Measurements from ENCODE around the gene TRNAU1AP.

Gene TRNAU1AP

GRCh38 chr1:28526886-28527285 lies 26.0 kb upstream of the TRNAU1AP start:
- Histone ChIP-seq H4K20me1 (ENCODE audit: insufficient read depth, low read length, poor library complexity, severe bottlenecking) (peaks cover 5% of the 10 kb centered on the region), H3K4me1 (ENCODE audit: insufficient read depth, low read length, poor library complexity, severe bottlenecking) (peaks cover 3% of the 10 kb centered on the region), H2AFZ (ENCODE audit: low read length) (no peak overlapping the region), H3K9me2 (replicated peaks; ENCODE audit: low read depth, low read length) (no peaks in the 10 kb centered on the region), H3K9ac (ENCODE audit: low read depth, low read length, poor library complexity, severe bottlenecking) (no peak overlapping the region), H3K36me3 (ENCODE audit: insufficient read depth, low read length) (peaks cover 19% of the 10 kb centered on the region; the same call in 1 of the 2 replicates), H3F3A (ENCODE audit: low read depth) (no peaks in the 10 kb centered on the region), H3K27me3 (ENCODE audit: insufficient read depth, low read length, poor library complexity, severe bottlenecking) (no peaks in the 10 kb centered on the region), H3K4me3 (ENCODE audit: low read length, poor library complexity, severe bottlenecking) (no peak overlapping the region), H3K4me2 (ENCODE audit: low read depth, low read length, poor library complexity, severe bottlenecking) (no peak overlapping the region), H3K9me3 (ENCODE audit: insufficient read depth, low read depth, low read length) (no peaks in the 10 kb centered on the region), H3K79me2 (ENCODE audit: insufficient read depth, low read length) (peaks cover 63% of the 10 kb centered on the region)
- TF ChIP-seq CTCF (conservative IDR thresholded peaks at IDR 0.05; ENCODE audit: low read length) (no peak), EZH2phosphoT487 (IDR thresholded peaks at IDR 0.05; ENCODE audit: borderline replicate concordance) (no peak)

GRCh38 chr1:28530456-28530855 lies 22.4 kb upstream of the TRNAU1AP start:
- no peak overlapping the region for H2AFZ ChIP-seq (ENCODE audit: low read length)
- no peaks in the 10 kb centered on the region for H3K4me1 ChIP-seq (ENCODE audit: insufficient read depth, low read length, poor library complexity, severe bottlenecking)
- no peaks in the 10 kb centered on the region for H3K27me3 ChIP-seq (ENCODE audit: insufficient read depth, low read length, poor library complexity, severe bottlenecking)
- peaks cover 4% of the 10 kb centered on the region for H4K20me1 ChIP-seq (ENCODE audit: insufficient read depth, low read length, poor library complexity, severe bottlenecking)
- no peaks in the 10 kb centered on the region for H3F3A ChIP-seq (ENCODE audit: low read depth)
- peaks cover 39% of the 10 kb centered on the region; the same call in 1 of the 2 replicates for H3K36me3 ChIP-seq (ENCODE audit: insufficient read depth, low read length)
- H3K9ac ChIP-seq (ENCODE audit: low read depth, low read length, poor library complexity, severe bottlenecking) = no peak overlapping the region
- no peak overlapping the region for H3K4me2 ChIP-seq (ENCODE audit: low read depth, low read length, poor library complexity, severe bottlenecking)
- H3K9me2 ChIP-seq (replicated peaks; ENCODE audit: low read depth, low read length) = no peaks in the 10 kb centered on the region
- no peak overlapping the region for H3K4me3 ChIP-seq (ENCODE audit: low read length, poor library complexity, severe bottlenecking)
- H3K9me3 ChIP-seq (ENCODE audit: insufficient read depth, low read depth, low read length) = no peaks in the 10 kb centered on the region
- peaks cover 32% of the 10 kb centered on the region; the same call in 1 of the 2 replicates for H3K79me2 ChIP-seq (ENCODE audit: insufficient read depth, low read length)
- no peak for TF ChIP-seq CTCF (conservative IDR thresholded peaks at IDR 0.05; ENCODE audit: low read length)
- TF ChIP-seq EZH2phosphoT487 (IDR thresholded peaks at IDR 0.05; ENCODE audit: borderline replicate concordance) = no peak

- Histone ChIP-seq H3K9ac (ENCODE audit: low read depth, low read length, poor library complexity, severe bottlenecking) (no peak overlapping the region), H3K9me3 (ENCODE audit: insufficient read depth, low read depth, low read length) (no peaks in the 10 kb centered on the region), H3K4me1 (ENCODE audit: insufficient read depth, low read length, poor library complexity, severe bottlenecking) (no peaks in the 10 kb centered on the region), H3K36me3 (ENCODE audit: insufficient read depth, low read length) (peaks cover 70% of the 10 kb centered on the region; the same call in 1 of the 2 replicates), H3K4me2 (ENCODE audit: low read depth, low read length, poor library complexity, severe bottlenecking) (no peak overlapping the region), H2AFZ (ENCODE audit: low read length) (no peak overlapping the region), H3K79me2 (ENCODE audit: insufficient read depth, low read length) (0 out of 2 replicates have a peak, but pooled peaks cover 1% of the 10 kb centered on the region), H3K4me3 (ENCODE audit: low read length, poor library complexity, severe bottlenecking) (no peak overlapping the region), H3K9me2 (replicated peaks; ENCODE audit: low read depth, low read length) (no peaks in the 10 kb centered on the region), H3F3A (ENCODE audit: low read depth) (no peaks in the 10 kb centered on the region), H3K27me3 (ENCODE audit: insufficient read depth, low read length, poor library complexity, severe bottlenecking) (no peaks in the 10 kb centered on the region), H4K20me1 (ENCODE audit: insufficient read depth, low read length, poor library complexity, severe bottlenecking) (no peaks in the 10 kb centered on the region)
- TF ChIP-seq EZH2phosphoT487 (IDR thresholded peaks at IDR 0.05; ENCODE audit: borderline replicate concordance) (no peak), CTCF (conservative IDR thresholded peaks at IDR 0.05; ENCODE audit: low read length) (no peak)
These were observed 18.2 kb upstream of the TRNAU1AP start for GRCh38 chr1:28534671-28535070.
